Trophoblast cell (in vitro differentiated cells and primary cell): ENCODE results near the gene TCAF1.
"Not testable (repeated sequence)": the region's sequence is repeated elsewhere in the genome, so short reads cannot be mapped to it uniquely, and the experiment has no call there.

Source experiments
- DNase-seq, 2 donors: peaks; one replicate each; pipeline ENCODE4 v3.0.0-alpha.2; 2016
- H2AFZ ChIP-seq: 2 replicates; pipeline ENCODE4 v1.6.1; 2013; ENCODE audit warnings: low read length, moderate library complexity, mild to moderate bottlenecking; ENCODE audit not compliant: insufficient read depth, poor library complexity
- H2AK5ac ChIP-seq: 2 replicates; pipeline ENCODE4 v1.6.1; 2013; ENCODE audit warnings: mild to moderate bottlenecking, low read length
- H2BK120ac ChIP-seq: 2 replicates; pipeline ENCODE4 v1.6.1; 2013; ENCODE audit warnings: low read length, mild to moderate bottlenecking, moderate library complexity; ENCODE audit not compliant: insufficient read depth, poor library complexity
- H2BK12ac ChIP-seq: 2 replicates; pipeline ENCODE4 v1.6.1; 2013; ENCODE audit warnings: mild to moderate bottlenecking, low read length, moderate library complexity
- H2BK5ac ChIP-seq: 2 replicates; pipeline ENCODE4 v1.6.1; 2013; ENCODE audit warnings: low read length, low read depth, moderate library complexity, mild to moderate bottlenecking; ENCODE audit not compliant: poor library complexity
- H3K14ac ChIP-seq: 2 replicates; pipeline ENCODE4 v1.6.1; 2013; ENCODE audit warnings: mild to moderate bottlenecking, low read length
- H3K18ac ChIP-seq: 2 replicates; pipeline ENCODE4 v1.6.1; 2013; ENCODE audit warnings: mild to moderate bottlenecking, low read length
- H3K23ac ChIP-seq: 2 replicates; pipeline ENCODE4 v1.6.1; 2013; ENCODE audit warnings: low read length
- H3K27ac ChIP-seq: 2 replicates; pipeline ENCODE4 v1.5.1; 2013; ENCODE audit warnings: low read depth, mild to moderate bottlenecking, inconsistent platforms, low read length, moderate library complexity
- H3K27me3 ChIP-seq: 2 replicates; pipeline ENCODE4 v1.6.1; 2013; ENCODE audit warnings: inconsistent platforms, mild to moderate bottlenecking, low read length, moderate library complexity; ENCODE audit not compliant: insufficient read depth
- H3K36me3 ChIP-seq, 2 experiments: 1 replicate in 1 of 2; 2 replicates in 1 of 2; pipeline ENCODE4 v1.6.1; 2013; ENCODE audit warnings: low read length in 2 of 2, mild to moderate bottlenecking in 2 of 2, moderate library complexity in 1 of 2; ENCODE audit not compliant: insufficient read depth in 2 of 2, control insufficient read depth in 1 of 2
- H3K4ac ChIP-seq: 2 replicates; pipeline ENCODE4 v1.6.1; 2013; ENCODE audit warnings: low read depth, mild to moderate bottlenecking, low read length, moderate library complexity
- H3K4me1 ChIP-seq, 2 experiments: 1 replicate in 1 of 2; 2 replicates in 1 of 2; pipeline ENCODE4 v1.6.1; 2013; ENCODE audit warnings: low read length in 2 of 2, mild to moderate bottlenecking in 2 of 2, moderate library complexity in 1 of 2; ENCODE audit not compliant: insufficient read depth in 2 of 2, control insufficient read depth in 1 of 2
- H3K4me2 ChIP-seq: 2 replicates; pipeline ENCODE4 v1.6.1; 2013; ENCODE audit warnings: inconsistent platforms, mild to moderate bottlenecking, low read length, moderate library complexity
- H3K4me3 ChIP-seq: 2 replicates; pipeline ENCODE4 v1.5.1; 2013; ENCODE audit warnings: mild to moderate bottlenecking, low read depth, low read length, inconsistent platforms
- H3K79me1 ChIP-seq: one replicate; pipeline ENCODE4 v1.6.1; 2013; ENCODE audit warnings: low read length
- H3K79me2 ChIP-seq: 2 replicates; pipeline ENCODE4 v1.6.1; 2013; ENCODE audit warnings: low read length, mild to moderate bottlenecking; ENCODE audit not compliant: control insufficient read depth, insufficient read depth, poor library complexity
- H3K9ac ChIP-seq: 2 replicates; pipeline ENCODE4 v1.6.1; 2013; ENCODE audit warnings: mild to moderate bottlenecking, low read length
- H3K9me3 ChIP-seq: 2 replicates; pipeline ENCODE4 v1.6.1; 2013; ENCODE audit warnings: low read depth, mild to moderate bottlenecking, control low read depth, inconsistent platforms, low read length; ENCODE audit not compliant: insufficient read depth
- H4K12ac ChIP-seq: 2 replicates; pipeline ENCODE4 v1.6.1; 2013; ENCODE audit warnings: low read depth, mild to moderate bottlenecking, low read length, moderate library complexity
- H4K8ac ChIP-seq: 2 replicates; pipeline ENCODE4 v1.6.1; 2013; ENCODE audit warnings: low read depth, mild to moderate bottlenecking, low read length, moderate library complexity
- H4K91ac ChIP-seq: one replicate; pipeline ENCODE4 v1.6.1; 2013; ENCODE audit warnings: low read depth, mild to moderate bottlenecking, low read length, moderate library complexity
- WGBS: extraction: QIAGEN DNeasy Blood & Tissue Kit; methylation state at CpG from one replicate; pipeline ENCODE4 v1.1.7; 2013; ENCODE audit warnings: missing lambda C conversion rate; ENCODE audit not compliant: insufficient read length, insufficient coverage; ENCODE audit errors: extremely low coverage; 5-methylcytosine and 5-hydroxymethylcytosine counted together

Gene TCAF1

DNA sequence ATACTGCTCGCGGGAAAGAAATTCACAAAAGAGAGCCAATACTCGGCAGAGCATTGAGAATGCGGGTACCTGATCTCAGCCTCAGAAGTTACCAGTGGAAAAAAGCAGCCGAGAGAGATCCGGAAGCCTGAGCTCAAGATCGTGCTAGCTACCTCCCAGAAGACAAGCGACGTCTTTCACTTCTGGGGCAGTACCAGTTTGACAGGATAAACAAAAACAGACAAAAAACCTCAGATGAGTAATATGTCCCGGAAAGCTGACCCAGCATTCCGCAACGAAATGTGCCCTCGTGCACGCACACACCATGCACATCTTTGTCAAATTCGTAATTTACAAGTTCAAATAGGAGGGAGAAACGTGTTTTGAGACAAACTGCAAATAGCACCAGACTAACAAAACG lies 65.9 kb downstream of the TCAF1 start:
- H3K18ac ChIP-seq, H4K8ac ChIP-seq, H2BK5ac ChIP-seq, DNase-seq, H2BK12ac ChIP-seq, H2AFZ ChIP-seq, H3K14ac ChIP-seq, H3K27me3 ChIP-seq, H2BK120ac ChIP-seq, H3K79me1 ChIP-seq, H3K36me3 ChIP-seq, H2AK5ac ChIP-seq, H3K4me2 ChIP-seq, H4K91ac ChIP-seq, H3K4me1 ChIP-seq, H3K9ac ChIP-seq, H3K9me3 ChIP-seq, H3K27ac ChIP-seq, H3K4ac ChIP-seq, H3K4me3 ChIP-seq, H4K12ac ChIP-seq, H3K79me2 ChIP-seq, H3K23ac ChIP-seq: not testable (repeated sequence)
- no CpG with 5 or more reads among the region's 17 CpGs for WGBS

DNA sequence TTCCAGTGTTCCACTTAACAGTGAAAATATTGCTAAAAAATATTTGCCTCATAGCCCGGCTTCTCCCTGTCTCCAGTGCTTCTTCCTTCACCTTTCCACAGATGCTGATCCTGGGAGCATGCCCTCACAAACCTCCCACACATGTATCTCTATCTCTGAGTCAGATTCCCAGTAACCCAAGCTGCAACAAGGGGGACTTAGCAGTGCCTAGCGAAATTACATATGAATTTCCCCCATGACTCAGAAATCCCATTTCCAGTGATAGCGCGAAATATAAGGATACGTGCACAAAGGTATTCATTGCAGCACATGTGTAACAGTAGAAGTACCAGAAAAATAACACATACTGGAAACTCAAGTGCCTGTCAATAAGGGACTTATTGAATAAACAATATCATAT lies 75.4 kb downstream of the TCAF1 start:
- not testable (repeated sequence) for H3K4me1 ChIP-seq, H3K4me2 ChIP-seq, H3K23ac ChIP-seq, H3K4ac ChIP-seq, H2BK12ac ChIP-seq, H3K36me3 ChIP-seq, H3K79me1 ChIP-seq, H2AFZ ChIP-seq, H3K14ac ChIP-seq, H3K18ac ChIP-seq, H3K9me3 ChIP-seq, H3K79me2 ChIP-seq, H3K27me3 ChIP-seq, H4K12ac ChIP-seq, H4K91ac ChIP-seq, H3K4me3 ChIP-seq, DNase-seq, H3K27ac ChIP-seq, H3K9ac ChIP-seq, H4K8ac ChIP-seq, H2BK120ac ChIP-seq, H2AK5ac ChIP-seq, H2BK5ac ChIP-seq
- no CpG with 5 or more reads among the region's 5 CpGs for WGBS

DNA sequence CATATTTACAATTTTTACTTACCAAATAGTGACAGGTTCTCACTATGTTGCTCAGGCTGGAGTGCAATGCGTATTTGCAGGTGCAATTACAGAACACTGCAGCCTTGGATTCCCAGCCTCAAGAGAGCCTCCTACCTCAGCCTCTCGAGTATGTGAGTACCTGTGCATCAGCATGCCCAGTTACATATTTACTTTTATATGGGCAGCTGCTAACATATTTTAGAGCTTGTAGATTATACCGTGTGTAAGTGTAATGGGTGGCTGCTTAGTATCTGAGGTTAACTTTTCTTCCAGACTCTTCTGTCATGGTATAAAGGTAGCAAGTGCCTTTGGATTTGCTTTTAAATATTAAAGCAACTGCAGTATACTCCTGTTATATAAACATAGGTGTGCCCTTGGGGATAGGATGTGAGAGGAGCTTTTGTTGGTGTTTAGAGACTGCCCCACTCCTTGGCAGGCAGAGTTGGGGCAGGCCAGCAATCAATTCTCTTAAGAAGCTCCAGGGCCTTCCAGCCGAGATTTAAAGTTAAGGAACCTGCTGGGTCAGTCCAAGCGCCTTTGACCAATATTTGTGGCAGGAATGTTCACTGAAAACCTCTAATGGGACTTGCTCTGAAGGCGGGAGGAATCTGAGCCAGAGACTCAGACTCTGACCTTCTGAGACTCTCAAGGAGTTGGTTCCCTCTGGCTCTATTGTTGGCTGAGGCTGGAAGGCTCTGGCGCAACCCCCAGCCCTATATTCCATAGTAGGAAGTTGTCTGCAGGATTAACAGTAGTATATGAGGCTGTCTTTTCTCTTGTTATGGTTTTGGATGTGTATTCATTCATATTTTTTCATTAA lies 77.5 kb downstream of the TCAF1 start:
- H3K18ac ChIP-seq, H2BK120ac ChIP-seq, H3K79me2 ChIP-seq, H3K36me3 ChIP-seq, H2BK12ac ChIP-seq, H3K27ac ChIP-seq, DNase-seq, H3K4me2 ChIP-seq, H3K9ac ChIP-seq, H2AFZ ChIP-seq, H2AK5ac ChIP-seq, H3K9me3 ChIP-seq, H4K8ac ChIP-seq, H3K27me3 ChIP-seq, H3K79me1 ChIP-seq, H3K4me3 ChIP-seq, H3K23ac ChIP-seq, H3K4ac ChIP-seq, H4K91ac ChIP-seq, H4K12ac ChIP-seq, H3K14ac ChIP-seq, H3K4me1 ChIP-seq, H2BK5ac ChIP-seq: not testable (repeated sequence)
- no CpG with 5 or more reads among the region's 7 CpGs for WGBS

DNA sequence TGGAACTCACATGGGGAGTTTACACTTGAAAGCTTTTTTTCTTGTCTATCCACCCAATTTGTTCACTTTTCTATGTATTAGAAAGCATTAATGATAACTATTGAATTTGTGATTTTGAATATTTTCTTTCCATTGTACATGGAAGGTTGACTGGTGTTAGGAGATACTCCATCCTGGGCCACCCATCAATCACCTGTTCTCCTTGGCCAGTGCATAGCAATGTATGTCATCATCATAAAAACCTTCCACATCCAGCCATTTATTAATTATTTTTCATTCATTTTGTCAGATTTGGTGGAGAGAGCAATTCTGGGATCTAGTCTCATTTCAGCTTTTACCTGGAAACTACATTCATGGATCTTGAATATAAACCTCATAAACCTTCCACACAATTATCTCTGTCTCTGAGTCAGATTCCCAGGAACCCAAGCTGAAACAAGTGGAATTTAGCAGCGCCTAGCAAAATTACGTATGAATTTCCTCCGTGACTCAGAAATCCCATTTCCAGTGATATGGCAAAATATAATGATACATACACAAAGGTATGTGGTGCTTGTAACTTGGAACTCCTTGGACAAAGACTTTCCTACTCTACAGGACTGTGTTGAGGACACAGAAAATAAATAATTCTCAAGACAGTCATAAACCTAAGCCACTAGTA lies 78.2 kb downstream of the TCAF1 start:
- not testable (repeated sequence) for H2AFZ ChIP-seq, H3K79me2 ChIP-seq, H3K9ac ChIP-seq, H3K4me1 ChIP-seq, H4K8ac ChIP-seq, H2BK120ac ChIP-seq, H2BK5ac ChIP-seq, H3K79me1 ChIP-seq, DNase-seq, H3K4me3 ChIP-seq, H3K18ac ChIP-seq, H3K36me3 ChIP-seq, H3K27ac ChIP-seq, H3K23ac ChIP-seq, H2BK12ac ChIP-seq, H4K12ac ChIP-seq, H3K4ac ChIP-seq, H3K4me2 ChIP-seq, H4K91ac ChIP-seq, H3K27me3 ChIP-seq, H3K14ac ChIP-seq, H2AK5ac ChIP-seq, H3K9me3 ChIP-seq
- WGBS = no CpG with 5 or more reads among the region's 3 CpGs
